ENCODE measurements around the gene SPECC1L. TPM values are rescaled to one million over a fixed set of nuclear protein-coding genes. Genes with fewer than 3 reads are reported as not detected.

The SPECC1L gene
- total RNA-seq, 1 donor from 2014 or later: 46.2 TPM

GRCh38 chr22:24442352-24442744 lies 171.7 kb downstream of the SPECC1L start:
- DNase-seq (ENCODE audit: low read depth): no peak

- no peak for DNase-seq (ENCODE audit: low read depth)
Observed at GRCh38 chr22:24443668-24444067, 173.0 kb downstream of the SPECC1L start.

- no peak for DNase-seq (ENCODE audit: low read depth)
Observed at GRCh38 chr22:24444251-24444650, 173.6 kb downstream of the SPECC1L start.

- no peak for DNase-seq (ENCODE audit: low read depth)
Observed at GRCh38 chr22:24444729-24445466, 174.3 kb downstream of the SPECC1L start.

- peak; percentile 19 for DNase-seq (ENCODE audit: low read depth)
Observed at GRCh38 chr22:24445481-24446259, 175.0 kb downstream of the SPECC1L start.

GRCh38 chr22:24446260-24446611 lies 175.6 kb downstream of the SPECC1L start:
- no peak for DNase-seq (ENCODE audit: low read depth)

GRCh38 chr22:24450610-24451009 lies 180.0 kb downstream of the SPECC1L start:
- DNase-seq (ENCODE audit: low read depth): no peak

GRCh38 chr22:24451162-24451561 lies 180.5 kb downstream of the SPECC1L start:
- no peak for DNase-seq (ENCODE audit: low read depth)

GRCh38 chr22:24453853-24454252 lies 183.2 kb downstream of the SPECC1L start:
- no peak for DNase-seq (ENCODE audit: low read depth)

GRCh38 chr22:24455039-24455438 lies 184.4 kb downstream of the SPECC1L start:
- DNase-seq (ENCODE audit: low read depth): no peak

- DNase-seq (ENCODE audit: low read depth): no peak
Observed at GRCh38 chr22:24455751-24456426, 185.3 kb downstream of the SPECC1L start.

- DNase-seq (ENCODE audit: low read depth): no peak
Observed at GRCh38 chr22:24457894-24458420, 187.3 kb downstream of the SPECC1L start.

- no peak for DNase-seq (ENCODE audit: low read depth)
Observed at GRCh38 chr22:24459911-24460310, 189.3 kb downstream of the SPECC1L start.

GRCh38 chr22:24460418-24461089 lies 189.9 kb downstream of the SPECC1L start:
- no peak for DNase-seq (ENCODE audit: low read depth)

GRCh38 chr22:24463071-24463760 lies 192.6 kb downstream of the SPECC1L start:
- DNase-seq (ENCODE audit: low read depth): no peak

- DNase-seq (ENCODE audit: low read depth): no peak
Observed at GRCh38 chr22:24465566-24465965, 194.9 kb downstream of the SPECC1L start.

GRCh38 chr22:24465975-24466374 lies 195.3 kb downstream of the SPECC1L start:
- no peak for DNase-seq (ENCODE audit: low read depth)

- peak; percentile 75 for DNase-seq (ENCODE audit: low read depth)
Observed at GRCh38 chr22:24466716-24467328, 196.2 kb downstream of the SPECC1L start.

- no peak for DNase-seq (ENCODE audit: low read depth)
Observed at GRCh38 chr22:24467340-24467739, 196.7 kb downstream of the SPECC1L start.
